ENCODE data around the gene DYNLT2B.
"Not testable (repeated sequence)": the region's sequence is repeated elsewhere in the genome, so short reads cannot be mapped to it uniquely, and the experiment has no call there.

Gene DYNLT2B

DNA sequence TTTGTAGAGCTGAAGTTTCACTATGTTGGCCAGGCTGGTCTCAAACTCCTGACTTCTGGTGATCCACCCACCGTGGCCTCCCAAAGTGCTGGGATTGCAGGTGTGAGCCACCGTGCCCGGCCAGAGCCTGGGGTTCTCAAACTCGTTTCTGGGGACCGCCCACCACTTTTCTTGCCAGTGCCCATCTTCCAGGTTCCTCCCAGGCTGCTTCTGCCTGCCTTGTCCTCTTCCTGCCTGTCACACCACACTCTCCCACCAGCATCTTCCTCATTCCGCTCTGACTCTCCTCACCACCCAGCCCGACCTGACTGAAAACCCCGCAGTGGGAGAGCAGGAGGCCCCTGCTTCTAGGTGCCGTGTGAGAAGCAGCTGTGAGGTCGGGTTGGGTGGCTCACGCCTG is 3.1 kb upstream of the DYNLT2B start:
- H3K9me3 ChIP-seq (ENCODE audit: low read length), result no peaks in the 10 kb centered on the region
- TF ChIP-seq, protein P1, sequence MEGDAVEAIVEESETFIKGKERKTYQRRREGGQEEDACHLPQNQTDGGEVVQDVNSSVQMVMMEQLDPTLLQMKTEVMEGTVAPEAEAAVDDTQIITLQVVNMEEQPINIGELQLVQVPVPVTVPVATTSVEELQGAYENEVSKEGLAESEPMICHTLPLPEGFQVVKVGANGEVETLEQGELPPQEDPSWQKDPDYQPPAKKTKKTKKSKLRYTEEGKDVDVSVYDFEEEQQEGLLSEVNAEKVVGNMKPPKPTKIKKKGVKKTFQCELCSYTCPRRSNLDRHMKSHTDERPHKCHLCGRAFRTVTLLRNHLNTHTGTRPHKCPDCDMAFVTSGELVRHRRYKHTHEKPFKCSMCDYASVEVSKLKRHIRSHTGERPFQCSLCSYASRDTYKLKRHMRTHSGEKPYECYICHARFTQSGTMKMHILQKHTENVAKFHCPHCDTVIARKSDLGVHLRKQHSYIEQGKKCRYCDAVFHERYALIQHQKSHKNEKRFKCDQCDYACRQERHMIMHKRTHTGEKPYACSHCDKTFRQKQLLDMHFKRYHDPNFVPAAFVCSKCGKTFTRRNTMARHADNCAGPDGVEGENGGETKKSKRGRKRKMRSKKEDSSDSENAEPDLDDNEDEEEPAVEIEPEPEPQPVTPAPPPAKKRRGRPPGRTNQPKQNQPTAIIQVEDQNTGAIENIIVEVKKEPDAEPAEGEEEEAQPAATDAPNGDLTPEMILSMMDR (IDR thresholded peaks at IDR 0.05; ENCODE audit: low read length), result no peak
- TF ChIP-seq EZH2 (IDR thresholded peaks at IDR 0.05; ENCODE audit: borderline replicate concordance, low read length), result no peak
- H3K4me1 ChIP-seq (ENCODE audit: insufficient read depth, low read length, severe bottlenecking), result no peaks in the 10 kb centered on the region
- no peak overlapping the region for H3K27ac ChIP-seq (ENCODE audit: low read depth, low read length, poor library complexity, severe bottlenecking)
- H3F3A ChIP-seq (ENCODE audit: insufficient read depth, low read length), result peaks cover 3% of the 10 kb centered on the region; the same call in 1 of the 2 replicates
- H3K9ac ChIP-seq (ENCODE audit: low read length), result no peak overlapping the region
- no peak overlapping the region for H3K4me3 ChIP-seq (ENCODE audit: low read depth, low read length, poor library complexity, severe bottlenecking)
- H3K4me2 ChIP-seq (ENCODE audit: low read length), result no peak overlapping the region
- H4K20me1 ChIP-seq (ENCODE audit: insufficient read depth, low read length), result no peaks in the 10 kb centered on the region
- no peaks in the 10 kb centered on the region for H3K36me3 ChIP-seq (ENCODE audit: insufficient read depth, low read length)
- H3K9me2 ChIP-seq (ENCODE audit: low read depth, low read length), result no peaks in the 10 kb centered on the region
- no peak overlapping the region for H2AFZ ChIP-seq (ENCODE audit: low read length)
- H3K27me3 ChIP-seq (ENCODE audit: insufficient read depth, low read length), result no peaks in the 10 kb centered on the region
- H3K79me2 ChIP-seq (ENCODE audit: insufficient read depth, low read length), result no peaks in the 10 kb centered on the region

DNA sequence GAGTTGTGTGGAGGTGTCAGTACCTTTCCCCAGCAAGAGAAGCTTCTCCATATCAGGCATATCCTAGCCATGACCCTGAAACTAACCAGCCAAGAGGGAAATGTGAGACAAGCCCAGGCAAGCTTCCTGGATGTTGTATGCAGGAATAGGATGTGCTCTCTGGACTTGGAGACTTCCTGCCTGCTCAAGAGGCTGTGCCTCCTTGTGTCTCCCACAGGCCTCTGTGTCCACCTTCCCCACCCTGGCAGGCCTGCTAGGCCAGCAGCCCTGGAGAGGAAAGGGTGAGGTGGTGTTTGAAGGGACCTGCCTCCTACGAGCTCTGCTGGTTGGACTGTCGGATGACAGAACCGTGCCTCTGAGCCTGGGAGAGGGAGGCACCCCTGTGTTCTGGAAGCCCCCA is 2.1 kb upstream of the DYNLT2B start:
- H4K20me1 ChIP-seq (ENCODE audit: insufficient read depth, low read length), result no peaks in the 10 kb centered on the region
- no peak overlapping the region for H2AFZ ChIP-seq (ENCODE audit: low read length)
- no peak overlapping the region for H3K4me3 ChIP-seq (ENCODE audit: low read depth, low read length, poor library complexity, severe bottlenecking)
- H3K9ac ChIP-seq (ENCODE audit: low read length), result no peak overlapping the region
- H3K4me1 ChIP-seq (ENCODE audit: insufficient read depth, low read length, severe bottlenecking), result no peaks in the 10 kb centered on the region
- H3K36me3 ChIP-seq (ENCODE audit: insufficient read depth, low read length), result no peaks in the 10 kb centered on the region
- no peaks in the 10 kb centered on the region for H3K9me3 ChIP-seq (ENCODE audit: low read length)
- H3K27ac ChIP-seq (ENCODE audit: low read depth, low read length, poor library complexity, severe bottlenecking), result no peak overlapping the region
- TF ChIP-seq EZH2 (IDR thresholded peaks at IDR 0.05; ENCODE audit: borderline replicate concordance, low read length), result no peak
- TF ChIP-seq, protein P1 (IDR thresholded peaks at IDR 0.05; ENCODE audit: low read length), result no peak
- no peak overlapping the region for H3K4me2 ChIP-seq (ENCODE audit: low read length)
- no peaks in the 10 kb centered on the region for H3K27me3 ChIP-seq (ENCODE audit: insufficient read depth, low read length)
- H3F3A ChIP-seq (ENCODE audit: insufficient read depth, low read length), result peaks cover 6% of the 10 kb centered on the region; the same call in 1 of the 2 replicates
- no peaks in the 10 kb centered on the region for H3K79me2 ChIP-seq (ENCODE audit: insufficient read depth, low read length)
- H3K9me2 ChIP-seq (ENCODE audit: low read depth, low read length), result no peaks in the 10 kb centered on the region

GRCh38 chr3:196316799-196317686 is 997 bp downstream of the DYNLT2B start:
- H2AFZ ChIP-seq (ENCODE audit: low read length); H3K36me3 ChIP-seq (ENCODE audit: insufficient read depth, low read length); H3K9me3 ChIP-seq (ENCODE audit: low read length); H3K4me1 ChIP-seq (ENCODE audit: insufficient read depth, low read length, severe bottlenecking); H4K20me1 ChIP-seq (ENCODE audit: insufficient read depth, low read length); H3K79me2 ChIP-seq (ENCODE audit: insufficient read depth, low read length); H3K9me2 ChIP-seq (ENCODE audit: low read depth, low read length); H3F3A ChIP-seq (ENCODE audit: insufficient read depth, low read length); H3K27me3 ChIP-seq (ENCODE audit: insufficient read depth, low read length): not testable (repeated sequence)
- Histone ChIP-seq H3K9ac (ENCODE audit: low read length) (peak overlapping the region; percentile 74), H3K4me3 (ENCODE audit: low read depth, low read length, poor library complexity, severe bottlenecking) (peak overlapping the region; percentile 71), H3K4me2 (ENCODE audit: low read length) (peak overlapping the region; percentile 68), H3K27ac (ENCODE audit: low read depth, low read length, poor library complexity, severe bottlenecking) (peak overlapping the region; percentile 18)

GRCh38 chr3:196315821-196316220 is 2.2 kb downstream of the DYNLT2B start:
- Histone ChIP-seq H3K27me3 (ENCODE audit: insufficient read depth, low read length) (no peaks in the 10 kb centered on the region), H3K9me3 (ENCODE audit: low read length) (no peaks in the 10 kb centered on the region), H3K9ac (ENCODE audit: low read length) (no peak overlapping the region), H3K4me1 (ENCODE audit: insufficient read depth, low read length, severe bottlenecking) (no peaks in the 10 kb centered on the region), H3K36me3 (ENCODE audit: insufficient read depth, low read length) (no peaks in the 10 kb centered on the region), H3K4me2 (ENCODE audit: low read length) (no peak overlapping the region), H3K27ac (ENCODE audit: low read depth, low read length, poor library complexity, severe bottlenecking) (no peak overlapping the region), H2AFZ (ENCODE audit: low read length) (no peak overlapping the region), H3F3A (ENCODE audit: insufficient read depth, low read length) (peaks cover 6% of the 10 kb centered on the region; the same call in 1 of the 2 replicates), H3K4me3 (ENCODE audit: low read depth, low read length, poor library complexity, severe bottlenecking) (no peak overlapping the region), H3K79me2 (ENCODE audit: insufficient read depth, low read length) (no peaks in the 10 kb centered on the region), H3K9me2 (ENCODE audit: low read depth, low read length) (no peaks in the 10 kb centered on the region), H4K20me1 (ENCODE audit: insufficient read depth, low read length) (no peaks in the 10 kb centered on the region)
- TF ChIP-seq, protein P1 (IDR thresholded peaks at IDR 0.05; ENCODE audit: low read length), result no peak
- no peak for TF ChIP-seq EZH2 (IDR thresholded peaks at IDR 0.05; ENCODE audit: borderline replicate concordance, low read length)
